GM12872 (cell line): ENCODE measurements around the gene SRGN.

Experiments
- CTCF ChIP-seq: IDR thresholded peaks from 3 replicates; pipeline ENCODE4 v1.5.1; 2011; ENCODE audit warnings: low read depth, mild to moderate bottlenecking, low read length, moderate library complexity; ENCODE audit not compliant: insufficient read depth

The SRGN gene

GRCh38 chr10:69056129-69056528 is 31.8 kb upstream of the SRGN start:
- no peak for TF ChIP-seq CTCF

- TF ChIP-seq CTCF = no peak
Measured at GRCh38 chr10:69056536-69057260, 31.2 kb upstream of the SRGN start.

- TF ChIP-seq CTCF = no peak
Measured at GRCh38 chr10:69057261-69057950, 30.5 kb upstream of the SRGN start.

- no peak for TF ChIP-seq CTCF
Measured at GRCh38 chr10:69057951-69058297, 30.0 kb upstream of the SRGN start.

GRCh38 chr10:69060127-69060798 is 27.6 kb upstream of the SRGN start:
- no peak for TF ChIP-seq CTCF

GRCh38 chr10:69061305-69062161 is 26.4 kb upstream of the SRGN start:
- TF ChIP-seq CTCF = no peak

- TF ChIP-seq CTCF = no peak
Measured at GRCh38 chr10:69062901-69063300, 25.0 kb upstream of the SRGN start.
